T-cell (primary cell): ENCODE results near the gene TMEM270. TPM values are rescaled to one million over a fixed set of nuclear protein-coding genes. Genes with fewer than 3 reads are reported as not detected.

ENCODE experiments used
- ATAC-seq, 4 experiments: fragments of 200-7000 bp in 3 of 4; fragments of 150-1000 bp in 1 of 4; cut with Tn5 transposase; replicated peaks in 1 of 4; 1 replicate in 3 of 4; 2 replicates in 1 of 4; pipeline ENCODE4 v1.10.0; 2021; ENCODE audit warnings: moderate library complexity in 3 of 4, mild to moderate bottlenecking in 2 of 4, moderate number of reproducible peaks in 1 of 4
- CTCF ChIA-PET, 2 donors: fragments of 300-600 bp; sonication (Branson Sonifier 250); formaldehyde crosslinking; loops; one replicate each; lab custom pipeline; 2022; ENCODE audit warnings: antibody characterized with exemption in 2 of 2; lab: Charles Lee
- POLR2A ChIA-PET, 2 donors: fragments of 300-600 bp; sonication (Branson Sonifier 250); formaldehyde crosslinking; loops; one replicate each; lab custom pipeline; 2022; ENCODE audit warnings: antibody characterized with exemption in 2 of 2; lab: Charles Lee
- DNase-seq, 35 experiments: peaks; one replicate each; pipeline versions ENCODE4 v3.0.0 to v3.0.0-alpha.2; 2013 to 2023
- H3K27ac ChIP-seq: one replicate; pipeline ENCODE4 v1.5.1; 2013; ENCODE audit warnings: low read length
- H3K27me3 ChIP-seq, 2 experiments: replicated peaks in 1 of 2; 1 replicate in 1 of 2; 2 replicates in 1 of 2; pipeline versions ENCODE4 v1.6.1 to v1.7.0; 2013; ENCODE audit warnings: low read length in 1 of 2, mixed read lengths in 1 of 2; ENCODE audit not compliant: control insufficient read depth in 2 of 2, insufficient read depth in 2 of 2; ENCODE audit errors: extremely low read depth in 1 of 2
- H3K36me3 ChIP-seq, 2 donors: 1 replicate in 1 of 2; 2 replicates in 1 of 2; pipeline versions ENCODE4 v1.6.1 to v1.7.0; 2013; ENCODE audit warnings: low read length in 1 of 2; ENCODE audit not compliant: control insufficient read depth in 2 of 2, insufficient read depth in 1 of 2; ENCODE audit errors: extremely low read depth in 1 of 2
- H3K4me1 ChIP-seq, 2 experiments: 1 replicate in 1 of 2; 2 replicates in 1 of 2; pipeline versions ENCODE4 v1.6.1 to v1.7.0; 2013; ENCODE audit warnings: low read length in 2 of 2, mixed read lengths in 1 of 2; ENCODE audit not compliant: insufficient read depth in 2 of 2, control insufficient read depth in 1 of 2; ENCODE audit errors: extremely low read depth in 1 of 2
- H3K4me3 ChIP-seq, 2 donors: 1 replicate in 1 of 2; 2 replicates in 1 of 2; pipeline versions ENCODE4 v1.5.1 to v1.7.0; 2013; ENCODE audit warnings: mild to moderate bottlenecking in 2 of 2, low read length in 1 of 2, moderate library complexity in 1 of 2; ENCODE audit not compliant: control insufficient read depth in 1 of 2; ENCODE audit errors: extremely low read depth in 1 of 2
- H3K9me3 ChIP-seq: 2 replicates; pipeline ENCODE4 v1.7.0; 2013
- H3K27ac Mint-ChIP-seq, 2 donors: one replicate each; pipeline ENCODE4 v1.8.0; 2020 to 2021; ENCODE audit warnings: mild to moderate bottlenecking in 2 of 2, mixed read lengths in 2 of 2
- H3K27me3 Mint-ChIP-seq, 2 donors: one replicate each; pipeline ENCODE4 v1.8.0; 2021 to 2022; ENCODE audit warnings: mixed read lengths in 2 of 2
- H3K36me3 Mint-ChIP-seq: one replicate; pipeline ENCODE4 v1.8.0; 2021; ENCODE audit warnings: mixed read lengths
- H3K4me1 Mint-ChIP-seq, 3 donors: one replicate each; pipeline ENCODE4 v1.8.0; 2020 to 2022; ENCODE audit warnings: mixed read lengths in 3 of 3, mild to moderate bottlenecking in 1 of 3
- H3K4me3 Mint-ChIP-seq, 3 donors: one replicate each; pipeline ENCODE4 v1.8.0; 2020 to 2022; ENCODE audit warnings: mild to moderate bottlenecking in 3 of 3, mixed read lengths in 3 of 3, moderate library complexity in 3 of 3
- H3K9me3 Mint-ChIP-seq, 3 donors: one replicate each; pipeline ENCODE4 v1.8.0; 2020 to 2022; ENCODE audit warnings: mixed read lengths in 3 of 3
- WGBS: methylation state at CpG from one replicate; pipeline ENCODE4 v1.1.5; 2013; ENCODE audit warnings: missing lambda C conversion rate; ENCODE audit not compliant: insufficient coverage; 5-methylcytosine and 5-hydroxymethylcytosine counted together
- total RNA-seq, 35 experiments: library from RNA in 6 of 35; stranded (reverse) in 6 of 35; fragments of 120-200 nt in 1 of 35; gene quantifications; one replicate each; pipeline versions ENCODE4 v1.2.1 to v1.2.4 and lab custom pipeline; 2013 to 2026

Gene TMEM270, protein sequence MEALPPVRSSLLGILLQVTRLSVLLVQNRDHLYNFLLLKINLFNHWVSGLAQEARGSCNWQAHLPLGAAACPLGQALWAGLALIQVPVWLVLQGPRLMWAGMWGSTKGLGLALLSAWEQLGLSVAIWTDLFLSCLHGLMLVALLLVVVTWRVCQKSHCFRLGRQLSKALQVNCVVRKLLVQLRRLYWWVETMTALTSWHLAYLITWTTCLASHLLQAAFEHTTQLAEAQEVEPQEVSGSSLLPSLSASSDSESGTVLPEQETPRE
- not detected for total RNA-seq
- not detected for total RNA-seq (2013)
- 0 reads per million in 29 experiments for total RNA-seq (lab: John Stamatoyannopoulos, UW)

DNA sequence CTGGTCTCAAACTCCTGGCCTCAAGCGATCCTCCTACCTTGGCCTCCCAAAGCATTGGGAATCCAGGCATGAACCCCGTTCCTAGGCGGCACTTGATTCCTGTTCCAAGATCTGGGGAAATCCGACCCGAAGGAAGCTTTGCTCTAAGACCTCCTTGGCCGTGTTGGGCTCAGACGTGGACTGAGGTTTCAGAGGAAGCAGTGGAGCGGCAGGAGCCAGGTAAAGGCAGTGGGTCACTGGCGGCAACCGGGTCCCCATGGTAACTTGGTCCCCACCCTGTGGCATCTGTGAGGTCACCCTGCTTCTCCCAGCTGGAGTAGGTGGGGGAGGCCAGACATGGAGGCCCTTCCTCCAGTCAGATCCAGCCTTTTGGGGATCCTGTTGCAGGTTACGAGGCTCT is at the start of gene TMEM270:
Gene TMEM270, plus strand, starts transcription at position 301 of the 400 bp plus-strand sequence. Its CDS starts 36 bp downstream, at position 337.
- H3K4me3 Mint-ChIP-seq = no peak within 1 kb of the TSS
- H3K36me3 Mint-ChIP-seq = no peaks in the 10 kb centered on the region
- DNase-seq (no peak), ATAC-seq (no peak)
- H3K27ac ChIP-seq = no peak within 1 kb of the TSS
- POLR2A ChIA-PET = no interaction called here
- H3K4me3 ChIP-seq = no peak within 1 kb of the TSS
- H3K27me3 Mint-ChIP-seq = peaks cover 8 to 11% of the 10 kb centered on the region in 2 donors
- H3K9me3 ChIP-seq = no peaks in the 10 kb centered on the region
- H3K27ac Mint-ChIP-seq = no peak within 1 kb of the TSS
- H3K4me1 Mint-ChIP-seq = no peaks in the 10 kb centered on the region
- H3K27me3 ChIP-seq = peaks cover 2 to 31% of the 10 kb centered on the region in 2 experiments
- WGBS = 86% methylated on average over 10 of the region's 11 CpGs
- H3K9me3 Mint-ChIP-seq = no peaks in the 10 kb centered on the region
- CTCF ChIA-PET = interaction anchor here in 1 of 2 donors (0.6 kb wide), 1 partner anchor 322 kb away, joined by 9 read pairs; no protein-coding TSS in a partner anchor
- H3K4me1 ChIP-seq = peaks cover 0 to 3% of the 10 kb centered on the region in 2 experiments
- H3K36me3 ChIP-seq = no peaks in the 10 kb centered on the region

- ATAC-seq = peak; percentile 61 to 83 (median 74)
- ChIA-PET CTCF (interaction anchor here (0.7 to 0.8 kb wide), 2 partner anchors 42 to 43 kb away, joined by 3 to 4 read pairs; no protein-coding TSS in a partner anchor), POLR2A (no interaction called here)
- Mint-ChIP-seq H3K4me3 (no peak overlapping the region), H3K27ac (no peak overlapping the region), H3K36me3 (no peaks in the 10 kb centered on the region), H3K27me3 (peaks cover 3 to 15% of the 10 kb centered on the region in 2 donors), H3K4me1 (no peaks in the 10 kb centered on the region), H3K9me3 (peaks cover 2 to 4% (median 3%) of the 10 kb centered on the region in 3 donors)
- Histone ChIP-seq H3K27ac (no peak overlapping the region), H3K4me1 (no peaks in the 10 kb centered on the region), H3K4me3 (no peak overlapping the region), H3K36me3 (no peaks in the 10 kb centered on the region), H3K27me3 (peaks cover 0 to 35% of the 10 kb centered on the region in 2 experiments), H3K9me3 (no peaks in the 10 kb centered on the region)
- 9% methylated on average over 8 of the region's 11 CpGs for WGBS
- DNase-seq = peak in 29 of 35 experiments; percentile 5 to 61 (median 32)
Observed at GRCh38 chr7:73811760-73812168, 49.2 kb upstream of the TMEM270 start.

DNA sequence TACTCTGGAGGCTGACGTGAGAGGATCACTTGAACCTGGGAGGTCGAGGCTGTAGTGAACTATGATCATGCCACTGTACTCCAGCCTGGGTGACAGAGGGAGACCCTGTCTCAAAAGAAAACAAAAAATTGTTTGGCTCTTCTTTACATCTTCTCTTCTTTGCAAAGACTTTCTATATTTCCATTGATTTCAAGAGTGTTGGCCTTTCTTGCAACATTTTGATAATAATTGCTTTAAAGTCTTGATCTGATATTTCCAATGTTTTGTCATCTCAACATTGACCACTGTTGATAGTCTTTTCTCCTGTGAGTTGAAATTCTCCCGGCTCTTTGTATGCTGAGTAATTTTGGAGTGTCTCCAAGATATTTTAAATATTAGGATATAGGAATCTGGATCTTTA is 48.0 kb upstream of the TMEM270 start:
- DNase-seq = no peak
- ChIA-PET POLR2A (interaction anchor here in 1 of 2 donors (0.6 kb wide), 1 partner anchor 45 kb away, joined by 10 read pairs; no protein-coding TSS in a partner anchor), CTCF (no interaction called here)
- Mint-ChIP-seq H3K4me3 (no peak overlapping the region), H3K27me3 (peaks cover 3 to 18% of the 10 kb centered on the region in 2 donors), H3K36me3 (no peaks in the 10 kb centered on the region), H3K9me3 (peaks cover 2 to 4% (median 3%) of the 10 kb centered on the region in 3 donors), H3K4me1 (no peaks in the 10 kb centered on the region), H3K27ac (no peak overlapping the region)
- no peaks in the 10 kb centered on the region for H3K9me3 ChIP-seq
- H3K36me3 ChIP-seq = no peaks in the 10 kb centered on the region
- ATAC-seq = no peak
- peaks cover 0 to 40% of the 10 kb centered on the region in 2 experiments for H3K27me3 ChIP-seq
- no peaks in the 10 kb centered on the region for H3K4me1 ChIP-seq
- no peak overlapping the region for H3K4me3 ChIP-seq
- no peak overlapping the region for H3K27ac ChIP-seq
- WGBS = 80% methylated on average over 2 of the region's 3 CpGs

DNA sequence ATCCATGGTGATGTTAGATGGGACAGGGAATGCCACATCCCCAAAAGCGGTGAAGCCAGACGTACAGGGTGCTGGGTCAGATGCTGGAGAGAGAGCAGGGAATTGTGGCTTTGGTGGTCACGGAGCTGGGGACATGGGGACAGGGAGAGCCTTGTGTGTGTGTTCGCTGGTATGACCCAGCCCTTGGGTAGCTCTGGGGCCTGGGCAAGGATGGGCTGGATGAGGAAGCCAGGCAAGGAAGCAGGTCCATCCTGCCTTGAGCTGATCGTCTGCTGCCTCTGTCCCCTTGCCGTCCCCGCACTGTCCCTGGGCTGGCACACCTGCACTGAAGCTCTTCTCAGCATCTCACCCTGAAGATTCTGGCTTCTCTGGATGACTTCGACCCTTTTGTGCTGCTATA is 45.5 kb upstream of the TMEM270 start:
- ChIA-PET POLR2A (no interaction called here), CTCF (interaction anchor here in 1 of 2 donors (0.6 to 1.6 kb wide), 2 partner anchors 11 to 17 kb away, joined by 3 read pairs; no protein-coding TSS in a partner anchor)
- H3K27ac ChIP-seq = no peak overlapping the region
- no peaks in the 10 kb centered on the region for H3K4me1 Mint-ChIP-seq
- H3K4me3 Mint-ChIP-seq = no peak overlapping the region
- no peaks in the 10 kb centered on the region for H3K36me3 ChIP-seq
- DNase-seq (no peak), ATAC-seq (no peak)
- H3K9me3 Mint-ChIP-seq = peaks cover 2 to 4% (median 3%) of the 10 kb centered on the region in 3 donors
- no peaks in the 10 kb centered on the region for H3K4me1 ChIP-seq
- H3K4me3 ChIP-seq = no peak overlapping the region
- peaks cover 0 to 37% of the 10 kb centered on the region in 2 experiments for H3K27me3 ChIP-seq
- peaks cover 10 to 18% of the 10 kb centered on the region in 2 donors for H3K27me3 Mint-ChIP-seq
- H3K9me3 ChIP-seq = no peaks in the 10 kb centered on the region
- no peak overlapping the region for H3K27ac Mint-ChIP-seq
- WGBS = 79% methylated on average over 7 of the region's 8 CpGs
- H3K36me3 Mint-ChIP-seq = no peaks in the 10 kb centered on the region

DNA sequence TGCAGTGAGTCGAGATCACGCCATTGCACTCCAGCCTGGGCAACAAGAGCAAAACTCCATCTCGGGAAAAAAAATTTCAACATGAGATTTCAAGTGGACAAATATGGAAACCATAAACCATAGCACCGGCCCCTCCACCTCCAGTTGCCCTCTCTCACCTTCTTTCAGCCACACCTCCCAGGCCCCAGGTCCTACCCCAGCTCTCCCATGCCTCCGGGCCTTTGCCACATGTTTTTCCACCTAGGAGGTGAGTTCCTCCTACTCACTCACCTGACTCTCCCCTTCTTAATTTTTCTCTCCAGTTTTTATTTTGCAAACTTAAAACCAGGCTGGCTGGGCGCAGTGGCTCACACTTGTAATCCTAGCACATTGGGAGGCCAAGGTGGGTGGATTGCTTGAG is 43.8 kb upstream of the TMEM270 start:
- Mint-ChIP-seq H3K4me1 (no peaks in the 10 kb centered on the region), H3K27ac (no peak overlapping the region), H3K4me3 (no peak overlapping the region), H3K9me3 (peaks cover 2 to 4% (median 3%) of the 10 kb centered on the region in 3 donors), H3K36me3 (no peaks in the 10 kb centered on the region), H3K27me3 (peaks cover 14 to 16% of the 10 kb centered on the region in 2 donors)
- Histone ChIP-seq H3K9me3 (no peaks in the 10 kb centered on the region), H3K27me3 (peaks cover 0 to 28% of the 10 kb centered on the region in 2 experiments), H3K27ac (no peak overlapping the region), H3K4me1 (no peaks in the 10 kb centered on the region), H3K4me3 (no peak overlapping the region), H3K36me3 (no peaks in the 10 kb centered on the region)
- POLR2A ChIA-PET = no interaction called here
- ATAC-seq = no peak
- CTCF ChIA-PET = no interaction called here
- no peak for DNase-seq
- 89% methylated on average over 5 of the region's 6 CpGs for WGBS

DNA sequence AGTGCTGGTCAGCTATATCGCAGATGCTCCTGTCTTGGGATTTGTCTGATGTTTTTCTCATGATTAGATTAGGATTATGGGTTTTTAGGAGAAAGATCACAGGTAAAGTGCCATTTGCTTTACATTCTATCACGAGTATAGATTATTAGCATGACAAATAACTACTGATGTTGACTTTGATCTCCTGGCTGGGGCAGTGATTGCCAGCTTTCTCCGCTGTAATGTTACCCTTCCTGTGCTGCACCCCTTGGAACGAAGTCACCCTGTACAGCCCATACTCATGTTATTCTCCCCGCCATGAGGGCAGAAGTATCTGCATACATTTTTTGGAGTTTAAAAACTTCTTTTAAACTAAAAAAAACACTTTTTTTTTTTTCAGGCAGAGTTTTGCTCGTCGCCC is 40.9 kb upstream of the TMEM270 start:
- Mint-ChIP-seq H3K36me3 (no peaks in the 10 kb centered on the region), H3K4me3 (no peak overlapping the region), H3K27me3 (peaks cover 11 to 15% of the 10 kb centered on the region in 2 donors), H3K9me3 (no peaks in the 10 kb centered on the region), H3K27ac (no peak overlapping the region), H3K4me1 (peaks cover 0 to 10% (median 0%) of the 10 kb centered on the region in 3 donors)
- Histone ChIP-seq H3K9me3 (no peaks in the 10 kb centered on the region), H3K27ac (no peak overlapping the region), H3K4me3 (no peak overlapping the region), H3K4me1 (peaks cover 0 to 5% of the 10 kb centered on the region in 2 experiments), H3K36me3 (no peaks in the 10 kb centered on the region), H3K27me3 (peaks cover 0 to 27% of the 10 kb centered on the region in 2 experiments)
- DNase-seq = no peak
- 100% methylated on average over 3 of the region's 7 CpGs for WGBS
- CTCF ChIA-PET = no interaction called here
- no peak for ATAC-seq
- POLR2A ChIA-PET = no interaction called here
